ENCODE results near the gene GALNT14.

DNA sequence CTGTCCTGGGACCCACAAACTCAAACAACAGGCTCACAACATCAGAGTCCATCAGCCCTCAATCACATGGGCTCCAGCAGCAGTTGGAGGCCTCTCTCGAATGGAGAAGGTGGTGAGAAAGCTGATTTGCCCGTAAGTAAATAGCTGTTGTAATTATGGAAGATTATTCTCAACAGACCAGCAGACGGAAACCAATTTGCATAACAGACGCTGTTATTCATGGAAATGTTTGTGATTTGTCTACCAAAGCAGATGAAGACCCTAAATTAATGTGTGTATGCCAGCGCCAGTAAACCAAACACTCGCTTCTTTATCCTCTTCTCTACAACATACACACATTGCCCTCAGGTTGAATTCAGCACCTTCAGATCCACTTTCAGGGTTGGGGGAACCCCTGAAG, 23.4 kb upstream of the GALNT14 start:
- TF ChIP-seq, protein P1, sequence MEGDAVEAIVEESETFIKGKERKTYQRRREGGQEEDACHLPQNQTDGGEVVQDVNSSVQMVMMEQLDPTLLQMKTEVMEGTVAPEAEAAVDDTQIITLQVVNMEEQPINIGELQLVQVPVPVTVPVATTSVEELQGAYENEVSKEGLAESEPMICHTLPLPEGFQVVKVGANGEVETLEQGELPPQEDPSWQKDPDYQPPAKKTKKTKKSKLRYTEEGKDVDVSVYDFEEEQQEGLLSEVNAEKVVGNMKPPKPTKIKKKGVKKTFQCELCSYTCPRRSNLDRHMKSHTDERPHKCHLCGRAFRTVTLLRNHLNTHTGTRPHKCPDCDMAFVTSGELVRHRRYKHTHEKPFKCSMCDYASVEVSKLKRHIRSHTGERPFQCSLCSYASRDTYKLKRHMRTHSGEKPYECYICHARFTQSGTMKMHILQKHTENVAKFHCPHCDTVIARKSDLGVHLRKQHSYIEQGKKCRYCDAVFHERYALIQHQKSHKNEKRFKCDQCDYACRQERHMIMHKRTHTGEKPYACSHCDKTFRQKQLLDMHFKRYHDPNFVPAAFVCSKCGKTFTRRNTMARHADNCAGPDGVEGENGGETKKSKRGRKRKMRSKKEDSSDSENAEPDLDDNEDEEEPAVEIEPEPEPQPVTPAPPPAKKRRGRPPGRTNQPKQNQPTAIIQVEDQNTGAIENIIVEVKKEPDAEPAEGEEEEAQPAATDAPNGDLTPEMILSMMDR (IDR thresholded peaks at IDR 0.05): no peak
- TF ChIP-seq POLR2A (IDR thresholded peaks at IDR 0.05) (no peak), POLR2AphosphoS5 (IDR thresholded peaks at IDR 0.05) (no peak)
